ENCODE data around the gene PVALEF. TPM values are rescaled to one million over a fixed set of nuclear protein-coding genes. Genes with fewer than 3 reads are reported as not detected.

PVALEF gene
- total and polyA plus RNA-seq, 2 of the 8 experiments (the other 6 are each of a cell fraction or from before 2014, with no cell fraction given), result 0.03 TPM; not detected in 1

DNA sequence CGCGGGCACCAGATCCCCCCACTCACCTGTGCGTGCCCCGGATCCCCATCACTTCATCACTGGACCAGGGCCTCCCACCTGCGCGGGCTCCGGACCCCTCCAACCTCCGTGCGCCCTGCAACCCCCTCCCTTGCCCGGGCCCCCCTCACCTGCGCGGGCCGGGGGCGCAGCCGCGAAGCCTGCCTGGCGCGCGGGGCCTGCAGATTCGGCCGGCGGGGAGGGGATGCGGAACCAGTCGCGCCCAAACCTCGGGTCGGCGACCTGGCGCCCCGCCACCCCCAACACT is 57.3 kb downstream of the PVALEF start (continued):
- TF ChIP-seq, protein P1, sequence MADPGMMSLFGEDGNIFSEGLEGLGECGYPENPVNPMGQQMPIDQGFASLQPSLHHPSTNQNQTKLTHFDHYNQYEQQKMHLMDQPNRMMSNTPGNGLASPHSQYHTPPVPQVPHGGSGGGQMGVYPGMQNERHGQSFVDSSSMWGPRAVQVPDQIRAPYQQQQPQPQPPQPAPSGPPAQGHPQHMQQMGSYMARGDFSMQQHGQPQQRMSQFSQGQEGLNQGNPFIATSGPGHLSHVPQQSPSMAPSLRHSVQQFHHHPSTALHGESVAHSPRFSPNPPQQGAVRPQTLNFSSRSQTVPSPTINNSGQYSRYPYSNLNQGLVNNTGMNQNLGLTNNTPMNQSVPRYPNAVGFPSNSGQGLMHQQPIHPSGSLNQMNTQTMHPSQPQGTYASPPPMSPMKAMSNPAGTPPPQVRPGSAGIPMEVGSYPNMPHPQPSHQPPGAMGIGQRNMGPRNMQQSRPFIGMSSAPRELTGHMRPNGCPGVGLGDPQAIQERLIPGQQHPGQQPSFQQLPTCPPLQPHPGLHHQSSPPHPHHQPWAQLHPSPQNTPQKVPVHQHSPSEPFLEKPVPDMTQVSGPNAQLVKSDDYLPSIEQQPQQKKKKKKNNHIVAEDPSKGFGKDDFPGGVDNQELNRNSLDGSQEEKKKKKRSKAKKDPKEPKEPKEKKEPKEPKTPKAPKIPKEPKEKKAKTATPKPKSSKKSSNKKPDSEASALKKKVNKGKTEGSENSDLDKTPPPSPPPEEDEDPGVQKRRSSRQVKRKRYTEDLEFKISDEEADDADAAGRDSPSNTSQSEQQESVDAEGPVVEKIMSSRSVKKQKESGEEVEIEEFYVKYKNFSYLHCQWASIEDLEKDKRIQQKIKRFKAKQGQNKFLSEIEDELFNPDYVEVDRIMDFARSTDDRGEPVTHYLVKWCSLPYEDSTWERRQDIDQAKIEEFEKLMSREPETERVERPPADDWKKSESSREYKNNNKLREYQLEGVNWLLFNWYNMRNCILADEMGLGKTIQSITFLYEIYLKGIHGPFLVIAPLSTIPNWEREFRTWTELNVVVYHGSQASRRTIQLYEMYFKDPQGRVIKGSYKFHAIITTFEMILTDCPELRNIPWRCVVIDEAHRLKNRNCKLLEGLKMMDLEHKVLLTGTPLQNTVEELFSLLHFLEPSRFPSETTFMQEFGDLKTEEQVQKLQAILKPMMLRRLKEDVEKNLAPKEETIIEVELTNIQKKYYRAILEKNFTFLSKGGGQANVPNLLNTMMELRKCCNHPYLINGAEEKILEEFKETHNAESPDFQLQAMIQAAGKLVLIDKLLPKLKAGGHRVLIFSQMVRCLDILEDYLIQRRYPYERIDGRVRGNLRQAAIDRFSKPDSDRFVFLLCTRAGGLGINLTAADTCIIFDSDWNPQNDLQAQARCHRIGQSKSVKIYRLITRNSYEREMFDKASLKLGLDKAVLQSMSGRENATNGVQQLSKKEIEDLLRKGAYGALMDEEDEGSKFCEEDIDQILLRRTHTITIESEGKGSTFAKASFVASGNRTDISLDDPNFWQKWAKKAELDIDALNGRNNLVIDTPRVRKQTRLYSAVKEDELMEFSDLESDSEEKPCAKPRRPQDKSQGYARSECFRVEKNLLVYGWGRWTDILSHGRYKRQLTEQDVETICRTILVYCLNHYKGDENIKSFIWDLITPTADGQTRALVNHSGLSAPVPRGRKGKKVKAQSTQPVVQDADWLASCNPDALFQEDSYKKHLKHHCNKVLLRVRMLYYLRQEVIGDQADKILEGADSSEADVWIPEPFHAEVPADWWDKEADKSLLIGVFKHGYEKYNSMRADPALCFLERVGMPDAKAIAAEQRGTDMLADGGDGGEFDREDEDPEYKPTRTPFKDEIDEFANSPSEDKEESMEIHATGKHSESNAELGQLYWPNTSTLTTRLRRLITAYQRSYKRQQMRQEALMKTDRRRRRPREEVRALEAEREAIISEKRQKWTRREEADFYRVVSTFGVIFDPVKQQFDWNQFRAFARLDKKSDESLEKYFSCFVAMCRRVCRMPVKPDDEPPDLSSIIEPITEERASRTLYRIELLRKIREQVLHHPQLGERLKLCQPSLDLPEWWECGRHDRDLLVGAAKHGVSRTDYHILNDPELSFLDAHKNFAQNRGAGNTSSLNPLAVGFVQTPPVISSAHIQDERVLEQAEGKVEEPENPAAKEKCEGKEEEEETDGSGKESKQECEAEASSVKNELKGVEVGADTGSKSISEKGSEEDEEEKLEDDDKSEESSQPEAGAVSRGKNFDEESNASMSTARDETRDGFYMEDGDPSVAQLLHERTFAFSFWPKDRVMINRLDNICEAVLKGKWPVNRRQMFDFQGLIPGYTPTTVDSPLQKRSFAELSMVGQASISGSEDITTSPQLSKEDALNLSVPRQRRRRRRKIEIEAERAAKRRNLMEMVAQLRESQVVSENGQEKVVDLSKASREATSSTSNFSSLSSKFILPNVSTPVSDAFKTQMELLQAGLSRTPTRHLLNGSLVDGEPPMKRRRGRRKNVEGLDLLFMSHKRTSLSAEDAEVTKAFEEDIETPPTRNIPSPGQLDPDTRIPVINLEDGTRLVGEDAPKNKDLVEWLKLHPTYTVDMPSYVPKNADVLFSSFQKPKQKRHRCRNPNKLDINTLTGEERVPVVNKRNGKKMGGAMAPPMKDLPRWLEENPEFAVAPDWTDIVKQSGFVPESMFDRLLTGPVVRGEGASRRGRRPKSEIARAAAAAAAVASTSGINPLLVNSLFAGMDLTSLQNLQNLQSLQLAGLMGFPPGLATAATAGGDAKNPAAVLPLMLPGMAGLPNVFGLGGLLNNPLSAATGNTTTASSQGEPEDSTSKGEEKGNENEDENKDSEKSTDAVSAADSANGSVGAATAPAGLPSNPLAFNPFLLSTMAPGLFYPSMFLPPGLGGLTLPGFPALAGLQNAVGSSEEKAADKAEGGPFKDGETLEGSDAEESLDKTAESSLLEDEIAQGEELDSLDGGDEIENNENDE (IDR thresholded peaks at IDR 0.05; ENCODE audit: insufficient replicate concordance, low read length), result no peak
